ENCODE results near the gene AFF1. TPM values are rescaled to one million over a fixed set of nuclear protein-coding genes. Genes with fewer than 3 reads are reported as not detected.

The AFF1 gene
- total RNA-seq, 2 experiments from 2014 or later = 50.3 to 51.2 TPM

DNA sequence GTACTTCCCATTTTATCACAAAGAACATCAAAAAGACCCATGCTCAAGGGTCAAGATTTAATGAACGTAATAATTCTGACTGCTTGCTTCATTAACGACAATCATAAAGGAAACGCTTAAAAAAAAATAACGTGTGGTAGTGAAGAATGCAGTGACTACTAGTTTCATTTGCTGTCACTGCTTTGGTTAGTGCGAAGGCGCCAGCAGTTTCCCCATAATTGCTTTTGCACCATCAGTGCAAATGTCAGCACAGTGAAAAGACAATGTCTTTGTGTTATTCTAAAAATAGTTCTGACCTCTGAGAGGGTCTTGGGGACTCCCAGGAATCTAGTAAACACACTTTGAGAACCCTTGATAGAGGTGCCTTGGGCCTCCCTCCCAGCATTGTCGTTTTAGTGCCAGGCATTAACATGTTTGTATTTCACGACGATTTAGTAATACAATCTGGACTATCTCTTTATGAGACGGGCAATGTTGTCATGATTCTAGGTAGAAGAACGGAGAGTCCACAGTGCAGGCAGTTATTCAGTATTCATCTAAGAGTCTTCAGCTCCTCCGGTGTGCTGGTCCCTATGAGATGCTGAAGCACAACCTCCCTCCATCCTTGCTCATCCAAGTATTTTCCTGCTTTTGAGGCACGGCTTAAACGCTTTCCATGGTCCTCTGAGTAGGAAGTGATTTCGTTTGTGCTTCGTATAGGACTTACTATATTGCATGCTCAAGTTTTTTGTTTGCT lies 71.0 kb downstream of the AFF1 start:
- ATAC-seq (ENCODE audit: poor library complexity) = peak; percentile 5
- peaks cover 56% of the 10 kb centered on the region for H3K4me1 Mint-ChIP-seq (ENCODE audit: low read depth)
- DNase-seq = peak in 6 of 14 experiments; percentile 13 to 56 (median 43)
- H3K4me1 ChIP-seq (ENCODE audit: insufficient read depth, low read length) = peaks cover 21% of the 10 kb centered on the region
- POLR2A ChIA-PET = interaction anchor here (0.7 to 8.2 kb wide), 39 partner anchors 8 to 1451 kb away, joined by 3 to 351 read pairs (median 4); partner anchors contain the start of genes AFF1, HERC5, HSD17B11 and KLHL8
- intact Hi-C loops (cut with DNase I, micrococcal nuclease) = loop anchor here (1.0 to 10.0 kb wide), 11 partner anchors 41 to 1379 kb away; partner anchors contain the start of genes KLHL8 (in 1 of the 2) and NUDT9 (in 1 of the 2)
- no peaks in the 10 kb centered on the region for H3K27me3 Mint-ChIP-seq
- H3K27ac ChIP-seq (ENCODE audit: low read depth in 1 of 2, low read length in 2 of 2) = peak overlapping the region; percentile 83 to 90
- TF ChIP-seq CTCF (IDR thresholded peaks at IDR 0.05) = no peak
- H3K9me3 ChIP-seq (ENCODE audit: control insufficient read depth in 1 of 2, insufficient read depth in 1 of 2, low read length in 2 of 2) = no peaks in the 10 kb centered on the region
- H3K36me3 Mint-ChIP-seq (ENCODE audit: low read depth) = peaks cover 17% of the 10 kb centered on the region
- peak overlapping the region; percentile 90 for H3K4me3 Mint-ChIP-seq
- H3K36me3 ChIP-seq (ENCODE audit: insufficient read depth, low read length) = no peaks in the 10 kb centered on the region
- CTCF ChIA-PET = interaction anchor here (0.6 to 2.2 kb wide), 18 partner anchors 9 to 99 kb away, joined by 3 to 25 read pairs (median 4); partner anchors contain the start of gene AFF1
- no peaks in the 10 kb centered on the region for H3K9me3 Mint-ChIP-seq
- no peaks in the 10 kb centered on the region for H3K27me3 ChIP-seq (ENCODE audit: control insufficient read depth in 1 of 2, insufficient read depth in 2 of 2, low read length in 2 of 2)
- H3K4me3 ChIP-seq (ENCODE audit: low read length) = peak overlapping the region; percentile 89
- H3K27ac Mint-ChIP-seq = peak overlapping the region; percentile 96

- peaks cover 17% of the 10 kb centered on the region for H3K36me3 Mint-ChIP-seq (ENCODE audit: low read depth)
- Histone ChIP-seq H3K27me3 (ENCODE audit: control insufficient read depth in 1 of 2, insufficient read depth in 2 of 2, low read length in 2 of 2) (no peaks in the 10 kb centered on the region), H3K36me3 (ENCODE audit: insufficient read depth, low read length) (no peaks in the 10 kb centered on the region), H3K4me3 (ENCODE audit: low read length) (peak overlapping the region; percentile 89), H3K9me3 (ENCODE audit: control insufficient read depth in 1 of 2, insufficient read depth in 1 of 2, low read length in 2 of 2) (no peaks in the 10 kb centered on the region), H3K4me1 (ENCODE audit: insufficient read depth, low read length) (peaks cover 24% of the 10 kb centered on the region), H3K27ac (ENCODE audit: low read depth in 1 of 2, low read length in 2 of 2) (peak overlapping the region; percentile 83 to 90)
- H3K27ac Mint-ChIP-seq = peak overlapping the region; percentile 96
- no peaks in the 10 kb centered on the region for H3K9me3 Mint-ChIP-seq
- intact Hi-C loops (cut with DNase I, micrococcal nuclease) = loop anchor here (1.0 to 10.0 kb wide), 10 partner anchors 41 to 1378 kb away; partner anchors contain the start of genes KLHL8 (in 1 of the 2) and NUDT9 (in 1 of the 2)
- H3K27me3 Mint-ChIP-seq = no peaks in the 10 kb centered on the region
- H3K4me1 Mint-ChIP-seq (ENCODE audit: low read depth) = peaks cover 58% of the 10 kb centered on the region
- peak; percentile 83 for ATAC-seq (ENCODE audit: poor library complexity)
- H3K4me3 Mint-ChIP-seq = peak overlapping the region; percentile 90
- CTCF ChIA-PET = interaction anchor here (0.6 to 2.2 kb wide), 17 partner anchors 9 to 98 kb away, joined by 3 to 25 read pairs (median 4); partner anchors contain the start of gene AFF1
- DNase-seq = peak in 1 of 14 experiments; percentile 89
- POLR2A ChIA-PET = interaction anchor here (0.7 to 8.2 kb wide), 38 partner anchors 8 to 1451 kb away, joined by 3 to 351 read pairs (median 4); partner anchors contain the start of genes AFF1, HERC5, HSD17B11 and KLHL8
- TF ChIP-seq CTCF (IDR thresholded peaks at IDR 0.05) = no peak
These were observed 71.5 kb downstream of the AFF1 start for GRCh38 chr4:87006426-87006675.

DNA sequence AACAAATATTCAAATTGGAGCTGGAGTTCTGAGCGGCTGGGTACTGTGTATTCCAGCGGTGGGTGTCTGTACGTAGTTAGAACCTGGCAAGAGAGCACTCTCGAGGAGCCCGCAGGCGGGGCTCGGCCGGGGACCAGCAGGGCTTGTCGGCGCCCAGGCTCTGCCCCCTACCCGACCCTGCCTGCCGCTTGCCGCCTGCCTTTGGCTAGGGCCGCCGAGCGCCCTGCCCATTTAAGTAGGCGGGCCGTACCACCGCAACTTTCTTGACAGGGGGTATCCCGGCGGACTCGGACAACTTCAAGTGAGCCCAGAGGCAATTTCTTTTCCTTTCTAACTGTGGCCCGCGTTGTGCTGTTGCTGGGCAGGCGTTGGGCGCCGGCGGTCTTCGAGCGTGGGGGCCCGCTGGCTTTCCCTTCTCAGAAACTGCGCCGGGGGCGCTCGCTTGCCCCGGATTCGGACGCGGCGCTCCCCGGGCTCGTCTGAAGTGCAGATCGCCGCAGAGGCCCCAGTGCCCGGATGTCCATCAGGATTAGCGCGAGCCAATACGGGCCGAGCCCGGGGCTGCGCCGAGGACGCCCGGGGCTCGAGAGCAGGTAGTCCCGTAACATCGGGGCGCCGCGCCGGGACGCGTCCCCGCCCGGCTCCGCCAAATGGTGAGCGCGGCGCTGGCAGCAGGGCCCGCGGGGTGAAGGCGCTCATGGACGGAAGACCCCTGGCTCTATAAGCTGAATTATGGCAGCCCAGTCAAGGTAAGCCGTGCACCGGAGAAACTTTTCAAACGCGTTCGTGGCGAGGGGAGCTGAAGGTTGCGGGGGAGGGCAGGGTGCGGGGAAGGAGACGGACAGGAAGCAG lies 72.1 kb downstream of the AFF1 start:
- H3K27me3 ChIP-seq (ENCODE audit: control insufficient read depth in 1 of 2, insufficient read depth in 2 of 2, low read length in 2 of 2) = no peaks in the 10 kb centered on the region
- Mint-ChIP-seq H3K27ac (peak overlapping the region; percentile 96), H3K4me1 (ENCODE audit: low read depth) (peaks cover 58% of the 10 kb centered on the region), H3K9me3 (no peaks in the 10 kb centered on the region), H3K36me3 (ENCODE audit: low read depth) (peaks cover 17% of the 10 kb centered on the region), H3K4me3 (peak overlapping the region; percentile 90), H3K27me3 (no peaks in the 10 kb centered on the region)
- no peaks in the 10 kb centered on the region for H3K9me3 ChIP-seq (ENCODE audit: control insufficient read depth in 1 of 2, insufficient read depth in 1 of 2, low read length in 2 of 2)
- peak overlapping the region; percentile 83 to 90 for H3K27ac ChIP-seq (ENCODE audit: low read depth in 1 of 2, low read length in 2 of 2)
- peak overlapping the region; percentile 89 for H3K4me3 ChIP-seq (ENCODE audit: low read length)
- peak; percentile 65 for TF ChIP-seq CTCF (IDR thresholded peaks at IDR 0.05)
- peaks cover 24% of the 10 kb centered on the region for H3K4me1 ChIP-seq (ENCODE audit: insufficient read depth, low read length)
- ChIA-PET CTCF (interaction anchor here (0.6 to 2.2 kb wide), 18 partner anchors 8 to 98 kb away, joined by 3 to 25 read pairs (median 4); partner anchors contain the start of gene AFF1), POLR2A (interaction anchor here (0.7 to 8.2 kb wide), 41 partner anchors 8 to 1450 kb away, joined by 3 to 351 read pairs (median 4); partner anchors contain the start of genes AFF1, HERC5, HSD17B11 and KLHL8)
- peak; percentile 25 for ATAC-seq (ENCODE audit: poor library complexity)
- intact Hi-C loops (cut with DNase I, micrococcal nuclease) = loop anchor here (1.0 to 10.0 kb wide), 10 partner anchors 40 to 1378 kb away; partner anchors contain the start of genes KLHL8 (in 1 of the 2) and NUDT9 (in 1 of the 2)
- H3K36me3 ChIP-seq (ENCODE audit: insufficient read depth, low read length) = no peaks in the 10 kb centered on the region
- DNase-seq = peak; percentile 82 to 95 (median 88)

Data from CD4-positive, alpha-beta T cell (primary cell).